Mesenchymal stem cell (in vitro differentiated cells and primary cell): ENCODE results near the gene NET1.

ENCODE experiments used
- DNase-seq: peaks from one replicate; pipeline ENCODE4 v3.0.0-alpha.2; 2013
- H2AFZ ChIP-seq: one replicate; pipeline ENCODE4 v1.6.1; 2013; ENCODE audit warnings: low read depth, mild to moderate bottlenecking, control low read depth, inconsistent platforms, low read length, moderate library complexity
- H2AK5ac ChIP-seq: 2 replicates; pipeline ENCODE4 v1.6.1; 2013; ENCODE audit warnings: low read length, moderate library complexity, mild to moderate bottlenecking, inconsistent platforms; ENCODE audit not compliant: severe bottlenecking
- H2BK120ac ChIP-seq: one replicate; pipeline ENCODE4 v1.6.1; 2013; ENCODE audit warnings: low read depth, mild to moderate bottlenecking, inconsistent platforms, low read length, moderate library complexity
- H2BK12ac ChIP-seq, 2 experiments: one replicate each; pipeline ENCODE4 v1.6.1; 2013; ENCODE audit warnings: inconsistent platforms in 2 of 2, low read length in 2 of 2, mild to moderate bottlenecking in 2 of 2, moderate library complexity in 2 of 2, control low read depth in 1 of 2
- H2BK15ac ChIP-seq: one replicate; pipeline ENCODE4 v1.6.1; 2013; ENCODE audit warnings: mild to moderate bottlenecking, low read depth, inconsistent platforms; ENCODE audit not compliant: poor library complexity, severe bottlenecking
- H2BK5ac ChIP-seq: 2 replicates; pipeline ENCODE4 v1.6.1; 2013; ENCODE audit warnings: low read depth, mild to moderate bottlenecking, low read length, control low read depth, inconsistent platforms; ENCODE audit not compliant: poor library complexity, severe bottlenecking
- H3K14ac ChIP-seq, 2 experiments: one replicate each; pipeline ENCODE4 v1.6.1; 2013; ENCODE audit warnings: inconsistent platforms in 2 of 2, low read length in 2 of 2, control low read depth in 1 of 2, mild to moderate bottlenecking in 1 of 2, moderate library complexity in 1 of 2
- H3K18ac ChIP-seq, 2 experiments: one replicate each; pipeline ENCODE4 v1.6.1; 2013; ENCODE audit warnings: inconsistent platforms in 2 of 2, low read length in 2 of 2, control low read depth in 1 of 2, low read depth in 1 of 2, mild to moderate bottlenecking in 1 of 2
- H3K23ac ChIP-seq, 2 experiments: one replicate each; pipeline ENCODE4 v1.6.1; 2013; ENCODE audit warnings: inconsistent platforms in 2 of 2, low read length in 2 of 2, mild to moderate bottlenecking in 2 of 2, moderate library complexity in 2 of 2, control low read depth in 1 of 2
- H3K27ac ChIP-seq: 2 replicates; pipeline ENCODE4 v1.5.1; 2013; ENCODE audit warnings: mild to moderate bottlenecking, moderate library complexity, low read length, control low read depth, inconsistent platforms; ENCODE audit not compliant: poor library complexity, severe bottlenecking
- H3K27me3 ChIP-seq, 2 experiments: 2 replicates each; pipeline versions ENCODE4 v1.6.1 to v1.7.0; 2013; ENCODE audit warnings: low read length in 2 of 2, mild to moderate bottlenecking in 2 of 2, moderate library complexity in 2 of 2, control low read depth in 1 of 2, inconsistent platforms in 1 of 2; ENCODE audit not compliant: control insufficient read depth in 1 of 2, insufficient read depth in 1 of 2
- H3K36me3 ChIP-seq, 2 experiments: 2 replicates each; pipeline versions ENCODE4 v1.6.1 to v1.7.0; 2013; ENCODE audit warnings: low read length in 2 of 2, control low read depth in 1 of 2, inconsistent platforms in 1 of 2, low read depth in 1 of 2, mild to moderate bottlenecking in 1 of 2; ENCODE audit not compliant: insufficient read depth in 2 of 2, control insufficient read depth in 1 of 2
- H3K4ac ChIP-seq, 2 experiments: one replicate each; pipeline ENCODE4 v1.6.1; 2013; ENCODE audit warnings: inconsistent platforms in 2 of 2, low read length in 2 of 2, mild to moderate bottlenecking in 2 of 2, moderate library complexity in 2 of 2, control low read depth in 1 of 2, low read depth in 1 of 2
- H3K4me1 ChIP-seq: 2 replicates; pipeline ENCODE4 v1.6.1; 2013; ENCODE audit warnings: low read depth, low read length, control low read depth; ENCODE audit not compliant: control insufficient read depth, insufficient read depth
- H3K4me2 ChIP-seq: 2 replicates; pipeline ENCODE4 v1.6.1; 2013; ENCODE audit warnings: low read length, mild to moderate bottlenecking, inconsistent platforms; ENCODE audit not compliant: poor library complexity, severe bottlenecking
- H3K4me3 ChIP-seq, 2 experiments: 2 replicates each; pipeline versions ENCODE4 v1.5.1 to v1.7.0; 2013; ENCODE audit warnings: low read length in 2 of 2, mild to moderate bottlenecking in 2 of 2, control low read depth in 1 of 2, low read depth in 1 of 2; ENCODE audit not compliant: insufficient read depth in 1 of 2
- H3K79me1 ChIP-seq: replicated peaks from 2 replicates; pipeline ENCODE4 v1.6.1; 2013; ENCODE audit warnings: mild to moderate bottlenecking, control low read depth, low read length, inconsistent platforms; ENCODE audit not compliant: poor library complexity, severe bottlenecking
- H3K9ac ChIP-seq: 2 replicates; pipeline ENCODE4 v1.7.0; 2013; ENCODE audit warnings: mild to moderate bottlenecking, low read length, moderate library complexity
- H3K9me3 ChIP-seq: 2 replicates; pipeline ENCODE4 v1.7.0; 2013; ENCODE audit warnings: mild to moderate bottlenecking, low read length; ENCODE audit not compliant: control insufficient read depth
- H4K8ac ChIP-seq: one replicate; pipeline ENCODE4 v1.6.1; 2013; ENCODE audit warnings: inconsistent platforms, mild to moderate bottlenecking, low read length, moderate library complexity
- H4K91ac ChIP-seq: one replicate; pipeline ENCODE4 v1.6.1; 2013; ENCODE audit warnings: mild to moderate bottlenecking, low read length, inconsistent platforms
- WGBS: methylation state at CpG from one replicate; pipeline ENCODE4 v1.1.7; 2013; ENCODE audit warnings: mixed read lengths; 5-methylcytosine and 5-hydroxymethylcytosine counted together

The NET1 gene

GRCh38 chr10:5416981-5417380 lies 4.6 kb downstream of the NET1 start:
- no peak overlapping the region for H2AFZ ChIP-seq
- DNase-seq, result no peak
- peaks cover 12% of the 10 kb centered on the region for H3K79me1 ChIP-seq
- H3K23ac ChIP-seq, result no peak overlapping the region
- H3K4me2 ChIP-seq, result no peak overlapping the region
- no peaks in the 10 kb centered on the region for H3K4me1 ChIP-seq
- H3K4ac ChIP-seq, result no peak overlapping the region
- H3K9me3 ChIP-seq, result peaks cover 19% of the 10 kb centered on the region
- no peak overlapping the region for H3K4me3 ChIP-seq
- no peak overlapping the region for H4K91ac ChIP-seq
- no peak overlapping the region for H2BK120ac ChIP-seq
- no peak overlapping the region for H2BK12ac ChIP-seq
- no peak overlapping the region for H2BK5ac ChIP-seq
- no peak overlapping the region for H3K14ac ChIP-seq
- 78% methylated on average over 11 of the region's 11 CpGs for WGBS
- H2AK5ac ChIP-seq, result no peak overlapping the region
- no peak overlapping the region for H3K9ac ChIP-seq
- no peaks in the 10 kb centered on the region for H3K27me3 ChIP-seq
- H4K8ac ChIP-seq, result peak overlapping the region; percentile 40
- no peak overlapping the region for H3K27ac ChIP-seq
- peaks cover 0 to 3% of the 10 kb centered on the region in 2 experiments for H3K36me3 ChIP-seq
- H3K18ac ChIP-seq, result no peak overlapping the region
- no peak overlapping the region for H2BK15ac ChIP-seq

- Histone ChIP-seq H2AK5ac (no peak overlapping the region), H3K14ac (no peak overlapping the region), H3K4ac (no peak overlapping the region), H3K27me3 (no peaks in the 10 kb centered on the region), H4K91ac (no peak overlapping the region), H3K27ac (no peak overlapping the region), H3K9ac (no peak overlapping the region), H2BK15ac (no peak overlapping the region), H3K9me3 (peaks cover 19% of the 10 kb centered on the region), H4K8ac (no peak overlapping the region), H3K18ac (no peak overlapping the region), H3K4me3 (no peak overlapping the region), H2AFZ (no peak overlapping the region), H2BK120ac (no peak overlapping the region), H3K4me2 (no peak overlapping the region), H2BK12ac (no peak overlapping the region), H3K36me3 (peaks cover 0 to 3% of the 10 kb centered on the region in 2 experiments), H2BK5ac (no peak overlapping the region), H3K4me1 (no peaks in the 10 kb centered on the region), H3K23ac (no peak overlapping the region), H3K79me1 (peaks cover 15% of the 10 kb centered on the region)
- no peak for DNase-seq
Observed at GRCh38 chr10:5418584-5418983, 6.2 kb downstream of the NET1 start.

- no peak overlapping the region for H3K14ac ChIP-seq
- H3K36me3 ChIP-seq, result peaks cover 0 to 3% of the 10 kb centered on the region in 2 experiments
- DNase-seq, result no peak
- no peaks in the 10 kb centered on the region for H3K4me1 ChIP-seq
- no peak overlapping the region for H2AK5ac ChIP-seq
- H2BK12ac ChIP-seq, result no peak overlapping the region
- H3K27ac ChIP-seq, result no peak overlapping the region
- H4K91ac ChIP-seq, result no peak overlapping the region
- no peak overlapping the region for H3K23ac ChIP-seq
- no peak overlapping the region for H3K4ac ChIP-seq
- no peak overlapping the region for H2BK120ac ChIP-seq
- peaks cover 19% of the 10 kb centered on the region for H3K9me3 ChIP-seq
- no peaks in the 10 kb centered on the region for H3K27me3 ChIP-seq
- no peak overlapping the region for H3K9ac ChIP-seq
- H3K4me3 ChIP-seq, result no peak overlapping the region
- H2BK5ac ChIP-seq, result no peak overlapping the region
- H3K4me2 ChIP-seq, result no peak overlapping the region
- peaks cover 15% of the 10 kb centered on the region for H3K79me1 ChIP-seq
- no peak overlapping the region for H3K18ac ChIP-seq
- H2BK15ac ChIP-seq, result no peak overlapping the region
- no peak overlapping the region for H2AFZ ChIP-seq
- 89% methylated on average over 3 of the region's 3 CpGs for WGBS
- H4K8ac ChIP-seq, result no peak overlapping the region
Observed at GRCh38 chr10:5419466-5420094, 7.2 kb downstream of the NET1 start.

- H3K36me3 ChIP-seq, result no peaks in the 10 kb centered on the region
- peaks cover 17% of the 10 kb centered on the region for H3K79me1 ChIP-seq
- H3K27ac ChIP-seq, result no peak overlapping the region
- H2BK5ac ChIP-seq, result no peak overlapping the region
- no peak overlapping the region for H4K8ac ChIP-seq
- H3K4me3 ChIP-seq, result no peak overlapping the region
- no peak overlapping the region for H3K4me2 ChIP-seq
- no peak overlapping the region for H3K18ac ChIP-seq
- no peak overlapping the region for H2BK15ac ChIP-seq
- DNase-seq, result no peak
- no peak overlapping the region for H3K23ac ChIP-seq
- peaks cover 11% of the 10 kb centered on the region for H3K9me3 ChIP-seq
- H4K91ac ChIP-seq, result no peak overlapping the region
- H2BK120ac ChIP-seq, result no peak overlapping the region
- H3K27me3 ChIP-seq, result no peaks in the 10 kb centered on the region
- 50% methylated on average over 2 of the region's 2 CpGs for WGBS
- H2AK5ac ChIP-seq, result no peak overlapping the region
- H3K4ac ChIP-seq, result no peak overlapping the region
- H3K9ac ChIP-seq, result peak overlapping the region; percentile 20
- no peaks in the 10 kb centered on the region for H3K4me1 ChIP-seq
- no peak overlapping the region for H2BK12ac ChIP-seq
- no peak overlapping the region for H3K14ac ChIP-seq
- no peak overlapping the region for H2AFZ ChIP-seq
Observed at GRCh38 chr10:5423771-5424170, 11.4 kb downstream of the NET1 start.
